ENCODE measurements around the gene TRIM14.
"Not testable (repeated sequence)": the region's sequence is repeated elsewhere in the genome, so short reads cannot be mapped to it uniquely, and the experiment has no call there.

Gene TRIM14

DNA sequence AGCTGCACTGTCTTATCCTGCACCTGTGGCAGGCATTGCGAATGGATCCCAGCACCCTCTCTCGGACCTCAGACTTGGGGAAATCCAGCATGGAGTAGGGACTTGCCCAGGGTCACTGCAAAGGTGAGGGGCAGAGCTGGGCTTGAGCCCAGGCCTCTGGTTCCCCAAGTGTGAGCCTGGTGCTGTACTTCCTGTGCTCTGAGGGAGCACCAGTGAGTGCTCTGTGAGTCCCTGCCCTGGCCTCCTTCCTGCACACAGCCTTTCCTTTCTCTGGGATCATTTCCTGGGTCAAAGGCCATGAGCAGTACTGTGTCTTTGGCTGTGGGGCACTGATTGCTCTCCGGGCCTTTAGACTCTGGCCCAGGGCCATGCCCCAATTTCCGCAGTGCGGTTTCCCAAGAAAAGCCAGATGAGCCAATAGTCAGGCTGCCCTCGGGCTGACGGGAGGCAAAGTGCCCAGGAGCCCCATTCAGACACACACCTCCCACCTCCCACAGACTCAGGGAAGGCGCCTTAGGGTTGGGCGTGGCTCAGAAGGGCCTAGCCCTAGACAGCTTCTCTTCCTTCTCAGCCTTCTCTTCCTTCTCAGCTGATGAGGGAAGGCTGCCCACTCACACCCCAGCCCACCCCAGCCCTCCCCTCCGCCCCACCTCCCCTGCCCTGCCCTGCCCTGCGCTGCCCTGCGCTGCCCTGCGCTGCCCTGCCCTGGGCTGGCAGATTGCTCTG lies 23.3 kb upstream of the TRIM14 start:
- Histone ChIP-seq H3K4me1 (ENCODE audit: control insufficient read depth, insufficient read depth, low read length, poor library complexity, severe bottlenecking) (peaks cover 2% of the 10 kb centered on the region), H3K36me3 (ENCODE audit: control insufficient read depth, insufficient read depth, low read length) (peaks cover 13% of the 10 kb centered on the region), H3K9me3 (ENCODE audit: control insufficient read depth, low read length) (no peaks in the 10 kb centered on the region), H3K4me3 (ENCODE audit: extremely low read depth, insufficient read depth, low read length, poor library complexity, severe bottlenecking) (no peak overlapping the region), H3K27ac (ENCODE audit: low read depth, low read length, severe bottlenecking) (no peak overlapping the region)
- 91 to 96% methylated on average over 7 to 12 of the region's 13 CpGs for WGBS, 2 experiments (ENCODE audit: insufficient coverage in 2 of 2)

DNA sequence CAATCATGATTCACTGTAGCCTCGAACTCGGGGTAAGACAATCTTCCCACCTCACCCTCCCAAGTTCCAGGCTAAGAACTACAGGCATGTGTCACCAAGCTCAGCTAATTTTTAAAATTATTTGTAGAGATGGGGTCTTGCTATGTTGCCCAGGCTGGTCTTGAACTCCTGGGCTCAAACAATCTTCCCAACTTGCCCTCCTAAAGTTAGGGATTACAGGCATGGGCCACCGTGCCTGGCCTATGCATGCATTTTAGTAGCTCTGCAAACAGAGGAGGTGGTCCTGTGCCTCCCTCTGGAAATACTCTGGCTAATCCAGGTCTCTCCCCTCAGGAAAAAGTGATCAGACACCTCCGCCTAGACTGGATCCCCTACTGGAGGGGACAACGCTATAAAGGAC lies 21.5 kb upstream of the TRIM14 start:
- no peaks in the 10 kb centered on the region for H3K9me3 ChIP-seq (ENCODE audit: control insufficient read depth, low read length)
- no peaks in the 10 kb centered on the region for H3K4me1 ChIP-seq (ENCODE audit: control insufficient read depth, insufficient read depth, low read length, poor library complexity, severe bottlenecking)
- 84 to 100% methylated on average over 1 to 4 of the region's 5 CpGs for WGBS, 2 experiments (ENCODE audit: insufficient coverage in 2 of 2)
- H3K36me3 ChIP-seq (ENCODE audit: control insufficient read depth, insufficient read depth, low read length), result peaks cover 29% of the 10 kb centered on the region
- H3K4me3 ChIP-seq (ENCODE audit: extremely low read depth, insufficient read depth, low read length, poor library complexity, severe bottlenecking), result no peak overlapping the region
- no peak overlapping the region for H3K27ac ChIP-seq (ENCODE audit: low read depth, low read length, severe bottlenecking)

DNA sequence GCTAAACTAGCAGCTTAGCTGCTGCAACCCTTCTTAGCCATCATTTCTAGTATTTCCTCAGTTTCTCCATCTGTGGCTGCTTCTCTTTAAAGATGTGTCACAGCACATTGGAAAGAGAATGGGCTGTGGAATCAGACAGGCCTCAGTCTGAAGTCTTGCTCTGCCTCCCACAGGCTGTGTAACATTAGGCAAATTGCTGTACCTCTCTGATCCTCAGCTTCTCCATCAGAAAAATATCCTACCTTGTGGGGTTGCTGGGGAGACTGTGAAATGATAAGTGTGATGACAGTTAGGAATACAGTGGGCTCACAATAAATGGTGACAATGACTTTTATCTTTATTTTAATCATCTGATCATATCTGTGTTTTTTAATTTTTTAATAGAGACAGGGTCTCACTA lies 17.5 kb upstream of the TRIM14 start:
- H3K36me3 ChIP-seq (ENCODE audit: control insufficient read depth, insufficient read depth, low read length), result peaks cover 32% of the 10 kb centered on the region
- no peaks in the 10 kb centered on the region for H3K4me1 ChIP-seq (ENCODE audit: control insufficient read depth, insufficient read depth, low read length, poor library complexity, severe bottlenecking)
- H3K27ac ChIP-seq (ENCODE audit: low read depth, low read length, severe bottlenecking), result no peak overlapping the region
- H3K4me3 ChIP-seq (ENCODE audit: extremely low read depth, insufficient read depth, low read length, poor library complexity, severe bottlenecking), result no peak overlapping the region
- H3K9me3 ChIP-seq (ENCODE audit: control insufficient read depth, low read length), result no peaks in the 10 kb centered on the region

DNA sequence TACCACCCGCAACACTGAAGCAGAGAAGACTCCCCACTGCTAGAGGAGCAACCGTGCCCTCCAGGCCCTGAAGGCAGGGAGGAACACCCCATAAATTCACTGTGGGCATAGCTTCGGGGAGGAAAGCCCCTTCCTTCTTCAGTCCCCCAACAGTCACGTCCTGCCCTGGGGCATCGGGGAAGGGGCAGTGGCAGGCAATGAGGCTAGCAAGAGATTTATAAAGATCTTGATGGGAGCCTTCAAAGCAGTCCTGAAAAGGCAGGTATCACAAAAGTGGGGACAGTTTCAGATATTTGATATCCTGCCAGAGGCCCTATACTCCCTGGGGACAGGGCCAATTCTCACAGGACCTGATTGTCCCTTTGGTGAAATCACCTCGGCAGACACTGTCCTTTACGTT lies 16.9 kb upstream of the TRIM14 start:
- H3K9me3 ChIP-seq (ENCODE audit: control insufficient read depth, low read length), result no peaks in the 10 kb centered on the region
- no peak overlapping the region for H3K27ac ChIP-seq (ENCODE audit: low read depth, low read length, severe bottlenecking)
- no peak overlapping the region for H3K4me3 ChIP-seq (ENCODE audit: extremely low read depth, insufficient read depth, low read length, poor library complexity, severe bottlenecking)
- H3K36me3 ChIP-seq (ENCODE audit: control insufficient read depth, insufficient read depth, low read length), result peaks cover 32% of the 10 kb centered on the region
- H3K4me1 ChIP-seq (ENCODE audit: control insufficient read depth, insufficient read depth, low read length, poor library complexity, severe bottlenecking), result no peaks in the 10 kb centered on the region
- 81 to 88% methylated on average over 4 to 7 of the region's 7 CpGs for WGBS, 2 experiments (ENCODE audit: insufficient coverage in 2 of 2)

DNA sequence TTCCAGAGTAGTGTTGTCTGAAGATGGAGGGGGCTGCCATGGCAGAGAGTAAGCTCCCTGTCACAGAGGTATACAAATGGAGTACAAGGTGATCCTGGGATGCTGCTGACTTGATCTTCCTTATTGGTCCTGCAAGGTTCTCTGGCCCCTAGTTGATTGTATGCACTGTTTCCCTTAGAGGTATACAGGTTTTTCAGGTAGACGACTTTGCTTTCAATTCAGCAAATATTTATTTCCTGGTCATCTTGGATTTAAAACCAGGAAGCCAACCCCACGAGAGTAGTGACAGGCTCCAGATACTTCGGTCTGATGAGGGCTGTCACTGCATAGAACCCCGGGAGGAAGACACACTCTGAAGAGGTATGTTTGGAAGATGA lies 16.5 kb upstream of the TRIM14 start:
- 83 to 93% methylated on average over 1 to 4 of the region's 4 CpGs for WGBS, 2 experiments (ENCODE audit: insufficient coverage in 2 of 2)
- H3K4me3 ChIP-seq (ENCODE audit: extremely low read depth, insufficient read depth, low read length, poor library complexity, severe bottlenecking), result no peak overlapping the region
- H3K9me3 ChIP-seq (ENCODE audit: control insufficient read depth, low read length), result no peaks in the 10 kb centered on the region
- no peak overlapping the region for H3K27ac ChIP-seq (ENCODE audit: low read depth, low read length, severe bottlenecking)
- H3K4me1 ChIP-seq (ENCODE audit: control insufficient read depth, insufficient read depth, low read length, poor library complexity, severe bottlenecking), result no peaks in the 10 kb centered on the region
- peaks cover 32% of the 10 kb centered on the region for H3K36me3 ChIP-seq (ENCODE audit: control insufficient read depth, insufficient read depth, low read length)

DNA sequence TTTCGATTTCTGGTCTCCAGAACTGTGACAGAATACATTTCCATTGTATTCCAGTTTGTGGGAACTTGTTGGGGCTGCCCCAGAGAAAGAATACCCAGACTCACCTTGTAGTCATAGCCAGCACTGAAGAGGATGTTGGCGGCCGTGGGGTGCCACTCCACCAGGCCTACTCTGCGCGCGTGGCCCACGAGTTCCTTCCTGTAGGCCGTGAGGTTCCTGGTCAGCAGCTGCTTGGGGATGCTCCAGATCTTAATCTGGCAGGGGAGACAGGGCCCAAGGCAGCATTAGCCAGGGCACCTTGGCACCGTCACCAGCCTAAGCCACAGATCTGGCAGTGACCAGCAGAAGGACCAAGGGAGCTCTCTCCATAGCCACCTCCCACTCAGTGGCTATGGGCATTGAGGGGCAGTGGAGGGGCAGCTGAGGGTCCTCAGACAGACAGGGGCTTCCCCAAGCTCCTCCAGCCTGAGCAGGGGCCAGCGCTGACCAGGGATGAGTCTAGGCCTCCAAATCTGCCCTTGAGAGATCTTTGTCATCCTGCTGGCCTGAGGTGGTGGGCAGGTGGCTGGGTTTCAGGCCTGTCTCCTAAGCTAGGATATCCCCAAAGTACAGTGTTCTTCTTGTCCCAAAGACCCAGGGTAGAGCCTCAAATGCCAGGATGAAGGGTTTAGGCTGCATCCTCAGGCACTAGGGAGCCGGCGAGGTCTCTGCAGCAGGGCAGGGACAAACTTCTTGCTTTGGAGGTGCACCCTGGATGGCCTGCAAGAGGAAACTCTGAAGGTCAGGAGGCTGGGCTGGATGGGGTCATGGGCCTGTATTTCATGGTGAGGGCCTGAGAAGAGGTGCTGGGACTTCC lies 15.9 kb upstream of the TRIM14 start:
- Histone ChIP-seq H3K4me3 (ENCODE audit: extremely low read depth, insufficient read depth, low read length, poor library complexity, severe bottlenecking) (no peak overlapping the region), H3K27ac (ENCODE audit: low read depth, low read length, severe bottlenecking) (no peak overlapping the region), H3K36me3 (ENCODE audit: control insufficient read depth, insufficient read depth, low read length) (peaks cover 32% of the 10 kb centered on the region), H3K9me3 (ENCODE audit: control insufficient read depth, low read length) (no peaks in the 10 kb centered on the region), H3K4me1 (ENCODE audit: control insufficient read depth, insufficient read depth, low read length, poor library complexity, severe bottlenecking) (no peaks in the 10 kb centered on the region)
- 87 to 95% methylated on average over 12 of the region's 12 CpGs for WGBS, 2 experiments (ENCODE audit: insufficient coverage in 2 of 2)

DNA sequence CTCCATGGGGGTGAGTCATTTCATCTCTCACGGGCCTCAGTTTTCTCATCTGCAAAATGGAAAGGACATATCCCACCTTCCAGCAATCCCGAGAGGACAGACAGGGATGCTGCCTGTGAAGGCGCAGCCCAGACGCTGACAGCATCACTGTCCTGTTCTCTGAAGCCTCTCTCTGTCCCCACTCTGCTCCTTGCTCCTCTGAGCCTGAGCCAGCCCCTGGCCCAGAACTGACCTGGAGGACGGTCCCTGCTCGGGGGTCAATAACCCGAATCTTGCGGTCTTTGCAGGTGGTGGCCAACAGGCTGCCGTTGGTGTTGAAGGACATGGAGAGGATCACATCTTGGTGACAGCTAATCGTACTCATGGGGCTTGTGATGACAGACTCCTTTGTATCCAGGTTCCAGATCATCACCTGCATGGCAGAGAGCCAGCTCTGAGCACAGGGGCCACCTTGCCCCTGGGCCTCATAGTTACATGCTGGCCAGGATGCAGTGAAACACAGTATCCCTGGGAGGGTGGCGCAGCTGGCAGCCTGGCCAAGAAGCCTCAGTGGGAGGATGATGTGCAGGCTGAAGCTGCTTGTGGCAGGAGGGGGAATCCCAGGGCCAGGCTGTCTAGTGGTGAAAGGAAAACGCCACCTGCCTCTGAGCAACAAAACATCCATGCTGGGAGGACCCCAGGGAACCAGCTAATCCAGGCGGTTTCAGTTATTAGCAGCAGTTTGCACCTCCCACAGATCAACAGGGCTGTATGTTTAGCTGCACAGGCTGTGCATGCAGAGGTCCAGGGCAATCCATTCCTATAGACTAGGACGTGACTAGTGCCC lies 14.0 kb upstream of the TRIM14 start:
- H3K27ac ChIP-seq (ENCODE audit: low read depth, low read length, severe bottlenecking), result no peak overlapping the region
- H3K4me1 ChIP-seq (ENCODE audit: control insufficient read depth, insufficient read depth, low read length, poor library complexity, severe bottlenecking), result peaks cover 6% of the 10 kb centered on the region
- no peaks in the 10 kb centered on the region for H3K9me3 ChIP-seq (ENCODE audit: control insufficient read depth, low read length)
- 85% methylated on average over 13 to 14 of the region's 14 CpGs for WGBS, 2 experiments (ENCODE audit: insufficient coverage in 2 of 2)
- no peak overlapping the region for H3K4me3 ChIP-seq (ENCODE audit: extremely low read depth, insufficient read depth, low read length, poor library complexity, severe bottlenecking)
- peaks cover 38% of the 10 kb centered on the region for H3K36me3 ChIP-seq (ENCODE audit: control insufficient read depth, insufficient read depth, low read length)

DNA sequence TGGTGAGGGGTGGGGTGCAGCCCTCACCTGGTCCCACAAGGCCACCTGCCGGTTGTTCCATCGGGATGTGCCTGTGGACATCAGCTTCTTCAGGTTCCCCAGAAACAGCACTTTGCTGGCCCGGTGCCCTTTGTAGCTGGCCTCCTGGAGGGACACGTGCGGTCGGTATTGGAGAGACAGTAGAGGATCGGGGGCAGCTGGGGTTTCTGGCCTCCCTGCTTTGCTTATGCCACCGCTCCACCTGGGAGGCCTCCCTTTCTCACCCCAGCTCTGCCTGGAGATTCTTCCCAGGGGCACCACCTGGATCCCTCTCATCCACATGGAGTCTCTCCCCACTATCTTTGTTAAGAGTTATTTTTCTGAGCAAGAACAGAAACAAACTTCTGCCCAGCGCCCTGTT lies 13.1 kb upstream of the TRIM14 start:
- Histone ChIP-seq H3K4me1 (ENCODE audit: control insufficient read depth, insufficient read depth, low read length, poor library complexity, severe bottlenecking) (peaks cover 6% of the 10 kb centered on the region), H3K27ac (ENCODE audit: low read depth, low read length, severe bottlenecking) (no peak overlapping the region), H3K36me3 (ENCODE audit: control insufficient read depth, insufficient read depth, low read length) (peaks cover 32% of the 10 kb centered on the region), H3K4me3 (ENCODE audit: extremely low read depth, insufficient read depth, low read length, poor library complexity, severe bottlenecking) (no peak overlapping the region), H3K9me3 (ENCODE audit: control insufficient read depth, low read length) (no peaks in the 10 kb centered on the region)
- WGBS, 2 experiments (ENCODE audit: insufficient coverage in 2 of 2), result 91 to 92% methylated on average over 8 to 9 of the region's 9 CpGs

DNA sequence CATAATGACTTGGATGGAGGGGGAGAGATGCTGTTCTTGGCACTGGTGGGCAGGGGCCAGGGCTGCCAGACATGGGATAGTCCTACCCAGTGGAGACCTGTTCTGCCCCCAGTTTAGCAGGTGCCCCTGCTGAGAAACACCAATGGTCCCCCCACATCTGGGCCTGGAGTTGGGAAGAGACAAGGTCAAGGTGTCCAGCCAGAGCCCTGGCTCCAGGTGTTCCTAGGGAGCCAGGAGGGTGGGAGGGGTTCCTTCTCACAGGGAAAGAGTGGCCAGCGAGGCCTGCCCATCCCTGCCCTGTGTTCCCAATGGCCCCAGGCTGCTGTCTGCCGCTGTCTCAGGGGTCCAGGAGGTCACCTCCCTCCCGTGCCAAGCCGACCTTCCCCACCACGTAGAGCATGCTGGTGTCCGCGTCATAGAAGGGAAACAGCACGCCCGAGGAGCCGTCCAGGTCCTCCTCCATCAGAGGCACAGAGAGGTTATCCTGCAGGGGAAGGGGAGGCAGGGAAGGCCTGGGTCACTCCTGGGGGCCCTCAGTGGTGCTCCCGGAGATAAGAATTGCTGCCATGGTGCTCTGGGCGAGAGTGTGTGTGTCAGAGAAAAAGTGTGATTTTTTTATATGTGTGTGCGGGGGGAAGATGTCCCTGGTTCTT lies 11.7 kb upstream of the TRIM14 start:
- 92 to 94% methylated on average over 10 to 13 of the region's 13 CpGs for WGBS, 2 experiments (ENCODE audit: insufficient coverage in 2 of 2)
- no peak overlapping the region for H3K4me3 ChIP-seq (ENCODE audit: extremely low read depth, insufficient read depth, low read length, poor library complexity, severe bottlenecking)

DNA sequence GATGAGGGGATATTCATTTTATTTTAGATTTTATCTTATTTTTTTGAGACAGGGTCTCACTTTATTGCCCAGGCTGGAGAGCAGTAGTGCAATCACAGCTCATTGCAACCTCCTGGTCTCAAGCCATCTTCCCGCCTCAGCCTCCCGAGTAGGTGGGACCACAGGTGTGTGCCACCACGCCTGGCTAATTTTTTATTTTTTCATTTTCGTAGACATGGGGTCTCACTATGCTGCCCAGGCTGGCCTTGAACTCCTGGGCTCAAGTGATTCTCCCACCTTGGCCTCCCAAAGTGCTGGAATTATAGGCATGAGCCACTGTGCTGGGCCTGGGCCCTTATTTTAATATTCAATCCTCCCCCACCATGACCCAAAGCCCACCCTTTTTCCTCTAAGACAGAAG lies 11.0 kb upstream of the TRIM14 start:
- 100% methylated on average over 4 of the region's 4 CpGs for WGBS, 2 experiments (ENCODE audit: insufficient coverage in 2 of 2)
- H3K4me3 ChIP-seq (ENCODE audit: extremely low read depth, insufficient read depth, low read length, poor library complexity, severe bottlenecking); H3K27ac ChIP-seq (ENCODE audit: low read depth, low read length, severe bottlenecking); H3K9me3 ChIP-seq (ENCODE audit: control insufficient read depth, low read length); H3K4me1 ChIP-seq (ENCODE audit: control insufficient read depth, insufficient read depth, low read length, poor library complexity, severe bottlenecking): not testable (repeated sequence)
- peaks cover 28% of the 10 kb centered on the region for H3K36me3 ChIP-seq (ENCODE audit: control insufficient read depth, insufficient read depth, low read length)

More for the DNA sequence above, 11.7 kb upstream of the TRIM14 start:
- no peak overlapping the region for H3K27ac ChIP-seq (ENCODE audit: low read depth, low read length, severe bottlenecking)
- peaks cover 30% of the 10 kb centered on the region for H3K36me3 ChIP-seq (ENCODE audit: control insufficient read depth, insufficient read depth, low read length)
- H3K9me3 ChIP-seq (ENCODE audit: control insufficient read depth, low read length), result no peaks in the 10 kb centered on the region
- peaks cover 6% of the 10 kb centered on the region for H3K4me1 ChIP-seq (ENCODE audit: control insufficient read depth, insufficient read depth, low read length, poor library complexity, severe bottlenecking)

All from mesodermal cell (in vitro differentiated cells).